Small intestine (tissue), 7 donors: Measurements from ENCODE around the gene SRGN. TPM values are rescaled to one million over a fixed set of nuclear protein-coding genes. Genes with fewer than 3 reads are reported as not detected.
"Not testable (repeated sequence)": the region's sequence is repeated elsewhere in the genome, so short reads cannot be mapped to it uniquely, and the experiment has no call there.

Source experiments
- DNase-seq, 2 donors: peaks; one replicate each; pipeline versions ENCODE4 v3.0.0 to v3.0.0-alpha.2; 2013
- FAIRE-seq: peaks from 2 replicates; lab custom pipeline; 2012; peaks lifted over from hg19 to GRCh38; lab: Jason Lieb, UNC
- H3K27ac ChIP-seq, 3 donors: one replicate each; pipeline ENCODE4 v1.5.1; 2013; ENCODE audit warnings: low read length in 2 of 3, mild to moderate bottlenecking in 2 of 3, control low read depth in 1 of 3, inconsistent platforms in 1 of 3, low read depth in 1 of 3, moderate library complexity in 1 of 3
- H3K27me3 ChIP-seq, 3 donors: one replicate each; pipeline ENCODE4 v1.6.1; 2013; ENCODE audit warnings: low read length in 3 of 3, inconsistent platforms in 1 of 3; ENCODE audit not compliant: control insufficient read depth in 3 of 3, insufficient read depth in 3 of 3
- H3K36me3 ChIP-seq, 3 donors: one replicate each; pipeline ENCODE4 v1.6.1; 2013; ENCODE audit warnings: low read length in 3 of 3, inconsistent platforms in 1 of 3, low read depth in 1 of 3, mild to moderate bottlenecking in 1 of 3, moderate library complexity in 1 of 3; ENCODE audit not compliant: control insufficient read depth in 3 of 3, insufficient read depth in 2 of 3
- H3K4me1 ChIP-seq, 3 donors: one replicate each; pipeline ENCODE4 v1.6.1; 2013; ENCODE audit warnings: low read length in 2 of 3, inconsistent platforms in 1 of 3, low read depth in 1 of 3, mild to moderate bottlenecking in 1 of 3, moderate library complexity in 1 of 3; ENCODE audit not compliant: control insufficient read depth in 3 of 3, insufficient read depth in 2 of 3
- H3K4me3 ChIP-seq, 3 donors: one replicate each; pipeline ENCODE4 v1.5.1; 2013; ENCODE audit warnings: low read length in 3 of 3, control low read depth in 1 of 3, inconsistent platforms in 1 of 3, low read depth in 1 of 3, mild to moderate bottlenecking in 1 of 3, moderate library complexity in 1 of 3
- H3K9me3 ChIP-seq, 2 donors: one replicate each; pipeline ENCODE4 v1.6.1; 2013; ENCODE audit warnings: low read depth in 1 of 2, low read length in 1 of 2; ENCODE audit not compliant: control insufficient read depth in 2 of 2, insufficient read depth in 1 of 2
- WGBS, 3 donors: extraction: QIAGEN DNeasy Blood & Tissue Kit; methylation state at CpG; one replicate each; pipeline ENCODE4 v1.1.7; 2013; 5-methylcytosine and 5-hydroxymethylcytosine counted together
- polyA plus RNA-seq, 4 donors: library from polyadenylated mRNA; stranded (reverse) in 3 of 4; unstranded in 1 of 4; fragments of 200-250 nt in 3 of 4; fragments of 120-200 nt in 1 of 4; gene quantifications; one replicate each; pipeline versions ENCODE4 v1.2.1 to v1.2.3, GENCODE V29; 2013
- donor health status: healthy with polysubstance abuse.
- donor health status: control.
- donor health status: control.
- donor health status: Bipolar disorder and iron deficiency.
- donor health status: healthy.

The SRGN gene
- polyA plus RNA-seq, 4 donors = 8.1 to 155 (median 28.1) TPM

DNA sequence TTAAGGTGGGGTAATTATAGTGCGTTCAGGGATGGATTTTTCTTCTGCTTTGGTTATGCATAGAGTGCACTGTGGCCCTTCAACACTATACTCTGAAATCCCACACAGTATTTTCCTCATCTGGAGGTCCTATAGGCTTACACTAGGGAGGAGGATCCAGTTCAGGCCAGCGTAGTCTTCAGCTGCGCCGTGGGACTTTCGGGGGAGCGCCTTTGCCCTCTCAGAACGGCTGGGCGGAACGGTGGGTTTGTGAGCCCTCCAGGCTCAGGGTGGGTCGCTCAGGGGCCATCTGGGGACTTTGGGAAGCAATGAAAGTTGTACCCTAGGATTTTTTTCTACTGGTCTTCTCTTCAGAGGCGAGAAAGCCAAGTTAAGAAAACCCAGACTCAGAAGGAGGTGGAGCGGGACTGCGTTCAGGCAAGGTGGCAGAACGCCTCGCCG is 35.4 kb downstream of the SRGN start:
- Histone ChIP-seq H3K9me3 (no peaks in the 10 kb centered on the region), H3K4me1 (peaks cover 0 to 5% (median 0%) of the 10 kb centered on the region in 3 donors), H3K36me3 (no peaks in the 10 kb centered on the region), H3K4me3 (peak overlapping the region; percentile 30 to 86 (median 68)), H3K27me3 (no peaks in the 10 kb centered on the region), H3K27ac (peak overlapping the region; percentile 97 to 99 (median 98))
- DNase-seq (no peak), FAIRE-seq (no peak)
- WGBS, 3 donors = 0 to 2% (median 1%) methylated on average over 16 of the region's 16 CpGs

DNA sequence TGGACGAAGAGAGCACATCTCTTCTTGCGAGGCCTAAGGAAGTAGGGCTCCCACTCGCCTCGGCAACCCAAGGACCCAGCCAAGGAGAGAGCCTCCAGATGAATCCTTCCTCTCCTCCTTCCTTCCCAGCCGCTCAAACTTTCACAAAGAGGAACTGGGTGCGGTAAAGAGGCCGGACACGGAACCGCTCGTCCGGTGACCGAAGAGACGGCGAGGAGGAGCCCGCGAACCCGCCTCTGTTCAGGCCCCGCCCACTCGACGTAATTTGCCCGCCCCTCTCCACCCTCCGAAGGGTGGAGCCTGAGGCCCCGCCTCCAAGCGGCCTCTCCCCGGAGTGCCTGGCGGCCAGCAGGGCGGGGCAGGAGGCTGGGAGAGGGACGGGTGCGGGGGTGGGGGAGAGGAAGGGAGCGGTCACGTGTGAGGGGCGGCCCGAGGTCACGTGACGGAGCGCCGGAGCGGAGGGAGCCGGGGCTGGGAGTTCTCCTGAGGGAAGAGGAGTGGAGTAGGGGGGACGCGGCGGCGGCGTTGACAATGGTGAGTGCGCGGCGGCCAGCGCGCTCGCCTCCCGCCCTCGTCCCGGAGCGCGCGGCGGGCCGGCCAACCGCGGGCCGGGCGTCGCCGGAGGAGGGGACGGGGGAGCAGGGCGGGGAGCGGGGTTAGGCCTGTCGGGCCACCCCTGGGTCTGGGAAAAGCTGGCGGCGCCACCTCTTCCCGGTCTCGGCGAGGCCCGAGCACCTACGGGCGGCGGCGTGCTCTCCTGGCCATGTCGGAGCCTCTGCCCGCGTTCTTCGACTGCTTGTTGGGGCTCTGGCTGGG is 36.1 kb downstream of the SRGN start, which contains the start of gene VPS26A:
VPS26A (plus strand) TSS at position 432 of the 816 bp plus-strand sequence; CDS start at position 532, 100 bp downstream.
- Histone ChIP-seq H3K9me3 (no peaks in the 10 kb centered on the region), H3K4me3 (peak within 1 kb of the TSS; percentile 80 to 98 (median 86)), H3K4me1 (peaks cover 0 to 5% (median 0%) of the 10 kb centered on the region in 3 donors), H3K27ac (peak within 1 kb of the TSS; percentile 97 to 99 (median 98)), H3K36me3 (peaks cover 0 to 2% (median 0%) of the 10 kb centered on the region in 3 donors), H3K27me3 (no peaks in the 10 kb centered on the region)
- 0% methylated on average over 33 to 82 of the region's 82 CpGs for WGBS, 3 donors
- DNase-seq (peak; percentile 99), FAIRE-seq (peak; percentile 65)

DNA sequence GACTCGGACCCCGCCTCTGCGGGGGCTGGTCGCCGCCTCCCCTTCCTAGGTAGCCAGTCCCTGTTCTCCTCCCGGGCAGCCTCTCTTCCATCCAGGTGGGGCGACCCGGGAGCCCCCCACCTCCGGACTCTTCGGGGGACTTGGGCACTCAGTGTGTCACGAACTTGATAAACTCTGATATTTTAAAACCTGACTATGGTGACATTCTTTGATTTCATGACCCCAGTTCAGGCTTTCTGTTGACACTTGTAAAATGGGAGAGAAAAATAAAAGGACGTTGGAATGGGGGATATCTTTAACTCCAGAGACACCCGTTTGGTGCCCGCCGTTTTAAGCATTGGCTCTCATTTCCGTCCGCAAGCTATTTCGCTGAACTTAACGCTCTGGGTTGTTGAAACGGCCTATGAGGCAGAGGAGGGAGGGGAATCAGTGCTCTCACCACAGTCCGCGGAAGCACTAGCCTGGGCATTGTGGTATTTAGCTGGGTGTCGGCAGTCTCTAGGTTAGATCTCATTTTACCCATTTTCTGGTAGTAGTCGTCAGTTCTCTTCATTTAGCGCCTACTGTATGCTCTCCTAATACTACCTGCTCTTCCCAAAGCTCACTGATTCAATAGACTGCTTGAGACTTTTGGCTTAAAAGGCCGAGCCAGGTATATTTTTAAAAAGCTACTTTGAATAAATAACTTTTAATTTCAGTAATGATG is 36.8 kb downstream of the SRGN start:
- DNase-seq = peak; percentile 73 to 80
- peaks cover 0 to 2% (median 0%) of the 10 kb centered on the region in 3 donors for H3K36me3 ChIP-seq
- FAIRE-seq = no peak
- no peaks in the 10 kb centered on the region for H3K27me3 ChIP-seq
- no peaks in the 10 kb centered on the region for H3K9me3 ChIP-seq
- peak overlapping the region; percentile 77 to 98 (median 80) for H3K4me3 ChIP-seq
- H3K4me1 ChIP-seq = peaks cover 0 to 5% (median 0%) of the 10 kb centered on the region in 3 donors
- H3K27ac ChIP-seq = peak overlapping the region; percentile 89 to 99 (median 91)
- 0% methylated on average over 18 to 26 of the region's 26 CpGs for WGBS, 3 donors

DNA sequence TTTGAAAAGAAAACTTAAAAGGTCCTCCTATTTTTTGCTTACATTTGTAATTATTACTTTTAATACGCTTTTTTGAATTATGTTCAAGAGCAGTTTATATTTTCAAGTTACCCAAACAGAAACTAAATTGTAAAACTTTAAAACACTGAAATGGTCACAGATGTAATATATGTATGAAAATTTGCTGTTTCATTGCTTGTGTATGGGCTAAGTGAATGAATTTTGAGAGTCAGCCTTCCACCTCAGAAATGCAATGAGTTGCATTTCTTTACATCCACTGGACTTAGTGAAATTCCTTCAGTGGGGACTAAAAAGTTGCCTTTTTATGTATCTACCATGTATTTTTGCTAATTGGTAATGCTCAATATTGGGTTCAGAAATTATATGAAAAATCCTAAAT is 37.7 kb downstream of the SRGN start:
- no peak for FAIRE-seq
- Histone ChIP-seq H3K27ac (peak overlapping the region in 1 of 3 donors; percentile 99), H3K9me3 (no peaks in the 10 kb centered on the region), H3K4me3 (peak overlapping the region in 1 of 3 donors; percentile 77), H3K36me3 (peaks cover 0 to 2% (median 0%) of the 10 kb centered on the region in 3 donors), H3K27me3 (no peaks in the 10 kb centered on the region), H3K4me1 (peaks cover 0 to 5% (median 2%) of the 10 kb centered on the region in 3 donors)
- no peak for DNase-seq
- WGBS, 3 donors = 22 to 49% (median 37%) methylated on average over 1 of the region's 1 CpG

DNA sequence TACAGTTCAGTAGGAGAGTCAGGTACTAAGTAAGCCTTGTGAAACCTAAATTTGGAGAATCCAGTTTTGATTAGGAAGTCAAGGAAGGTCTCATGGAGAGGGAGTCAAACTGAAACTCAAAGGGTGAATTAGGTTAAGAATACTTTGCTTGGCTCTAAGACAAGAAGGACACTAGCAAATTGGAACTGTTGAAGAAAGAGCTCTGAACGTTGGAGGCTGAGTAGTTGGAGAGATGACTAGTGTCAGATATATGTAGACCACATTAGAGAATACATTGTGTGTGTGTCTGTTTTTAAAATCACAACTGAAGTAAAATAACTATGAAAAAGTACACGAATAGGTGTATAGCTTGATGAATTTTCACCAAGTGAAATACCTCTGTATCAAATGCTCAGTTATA is 42.3 kb downstream of the SRGN start:
- H3K27ac ChIP-seq = no peak overlapping the region
- H3K9me3 ChIP-seq = no peaks in the 10 kb centered on the region
- H3K36me3 ChIP-seq = peaks cover 0 to 13% (median 3%) of the 10 kb centered on the region in 3 donors
- DNase-seq = no peak
- H3K4me1 ChIP-seq = peaks cover 0 to 2% (median 0%) of the 10 kb centered on the region in 3 donors
- no peak overlapping the region for H3K4me3 ChIP-seq
- H3K27me3 ChIP-seq = no peaks in the 10 kb centered on the region
- FAIRE-seq = no peak
- 19 to 45% (median 35%) methylated on average over 2 of the region's 2 CpGs for WGBS, 3 donors

DNA sequence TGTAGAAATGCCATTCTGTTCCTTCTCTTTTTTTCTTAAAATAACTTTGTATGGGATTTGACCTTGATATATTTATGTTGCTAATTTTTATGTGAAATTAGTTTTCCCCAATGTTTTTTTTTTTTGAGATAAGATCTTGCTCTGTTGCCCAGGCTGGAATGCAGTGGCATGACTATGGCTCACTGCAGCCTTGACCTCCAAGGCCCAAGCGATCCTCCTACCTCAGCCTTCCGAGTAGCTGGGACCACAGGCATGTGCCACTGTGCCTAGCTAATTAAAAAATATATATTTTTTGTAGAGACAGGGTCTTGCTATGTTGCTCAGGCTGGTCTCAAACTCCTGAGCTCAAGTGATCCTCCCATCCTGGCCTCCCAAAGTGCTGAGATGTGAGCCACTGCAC is 52.1 kb downstream of the SRGN start:
- Histone ChIP-seq H3K27ac (no peak overlapping the region), H3K36me3 (peaks cover 2 to 23% (median 3%) of the 10 kb centered on the region in 3 donors), H3K4me1 (no peaks in the 10 kb centered on the region), H3K27me3 (no peaks in the 10 kb centered on the region), H3K4me3 (no peak overlapping the region), H3K9me3 (no peaks in the 10 kb centered on the region)
- FAIRE-seq = no peak
- DNase-seq = no peak
- WGBS, 3 donors = 94 to 100% (median 97%) methylated on average over 2 of the region's 2 CpGs

DNA sequence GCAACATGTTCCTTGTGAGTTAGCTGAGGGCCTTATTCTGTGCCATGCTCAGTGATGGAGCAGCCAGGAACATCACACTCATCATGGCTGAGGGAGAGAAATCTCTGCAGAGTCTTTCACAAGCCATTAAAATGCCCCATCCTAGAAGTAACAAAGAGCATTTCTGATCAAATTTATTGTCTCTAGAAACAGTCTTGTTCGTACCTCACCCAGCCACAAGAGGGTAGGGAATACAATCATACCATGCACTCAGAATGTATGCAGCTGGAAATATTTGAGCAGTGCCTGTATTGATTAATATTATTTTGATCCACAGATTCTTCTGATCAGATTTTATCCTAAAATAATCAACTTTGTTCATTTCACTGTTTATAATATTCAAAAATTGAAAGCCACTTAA is 53.4 kb downstream of the SRGN start:
- Histone ChIP-seq H3K4me1 (no peaks in the 10 kb centered on the region), H3K27me3 (no peaks in the 10 kb centered on the region), H3K9me3 (no peaks in the 10 kb centered on the region), H3K27ac (no peak overlapping the region), H3K36me3 (peaks cover 3 to 19% (median 4%) of the 10 kb centered on the region in 3 donors), H3K4me3 (no peak overlapping the region)
- no peak for FAIRE-seq
- 41 to 70% (median 54%) methylated on average over 1 of the region's 1 CpG for WGBS, 3 donors
- no peak for DNase-seq

DNA sequence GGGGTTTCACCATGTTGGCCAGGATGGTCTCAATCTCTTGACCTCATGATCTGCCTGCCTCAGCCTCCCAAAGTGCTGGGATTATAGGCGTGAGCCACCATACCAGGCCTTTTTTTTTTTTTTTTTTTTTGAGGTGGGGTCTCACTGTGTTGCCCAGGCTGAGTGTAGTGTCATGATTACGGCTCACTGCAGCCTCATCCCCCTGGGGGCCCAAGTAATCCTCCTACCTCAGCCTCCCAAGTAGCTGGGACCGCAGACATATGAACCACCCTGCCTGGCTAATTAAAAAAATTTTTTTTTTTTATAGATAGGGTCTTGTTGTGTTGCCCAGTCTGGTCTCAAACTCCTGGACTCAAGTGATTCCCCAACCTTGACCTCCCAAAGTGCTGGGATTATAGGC is 54.2 kb downstream of the SRGN start:
- H3K27me3 ChIP-seq, H3K9me3 ChIP-seq, H3K4me3 ChIP-seq, FAIRE-seq, DNase-seq, H3K27ac ChIP-seq, H3K4me1 ChIP-seq: not testable (repeated sequence)
- peaks cover 3 to 16% (median 4%) of the 10 kb centered on the region in 3 donors for H3K36me3 ChIP-seq
- 93 to 96% (median 93%) methylated on average over 2 to 3 of the region's 3 CpGs for WGBS, 3 donors
